ENCODE measurements around the gene STOM. TPM values are rescaled to one million over a fixed set of nuclear protein-coding genes. Genes with fewer than 3 reads are reported as not detected.
"Not testable (repeated sequence)": the region's sequence is repeated elsewhere in the genome, so short reads cannot be mapped to it uniquely, and the experiment has no call there.

STOM gene
- total RNA-seq, 2 donors from 2014 or later: 59.9 to 70.5 TPM

GRCh38 chr9:121399126-121399882 lies 29.3 kb upstream of the STOM start:
- H3K36me3 ChIP-seq (replicated peaks in 1 of 2; ENCODE audit: insufficient read depth in 1 of 2, low read depth in 2 of 2): no peaks in the 10 kb centered on the region
- no peak overlapping the region for H3K4me3 ChIP-seq
- intact Hi-C loops (cut with DNase I): no loop called here
- no peak for TF ChIP-seq POLR2A (IDR thresholded peaks at IDR 0.05)
- TF ChIP-seq CTCF (IDR thresholded peaks at IDR 0.05): no peak
- WGBS, 2 donors: 71 to 74% methylated on average over 4 of the region's 4 CpGs
- H3K27me3 ChIP-seq: no peaks in the 10 kb centered on the region
- ATAC-seq (no peak), DNase-seq (no peak)
- no peaks in the 10 kb centered on the region for H3K9me3 ChIP-seq
- no peaks in the 10 kb centered on the region for H3K4me1 ChIP-seq
- no peak overlapping the region for H3K27ac ChIP-seq

GRCh38 chr9:121398374-121398773 lies 28.3 kb upstream of the STOM start:
- 78 to 83% methylated on average over 4 to 5 of the region's 5 CpGs for WGBS, 2 donors
- no peak for ATAC-seq
- Histone ChIP-seq H3K36me3 (replicated peaks in 1 of 2; ENCODE audit: insufficient read depth in 1 of 2, low read depth in 2 of 2) (no peaks in the 10 kb centered on the region), H3K4me3 (no peak overlapping the region), H3K27ac (no peak overlapping the region), H3K4me1 (no peaks in the 10 kb centered on the region), H3K9me3 (no peaks in the 10 kb centered on the region), H3K27me3 (no peaks in the 10 kb centered on the region)
- intact Hi-C loops (cut with DNase I): no loop called here
- no peak for DNase-seq
- no peak for TF ChIP-seq POLR2A (IDR thresholded peaks at IDR 0.05)
- TF ChIP-seq CTCF (IDR thresholded peaks at IDR 0.05): no peak

- intact Hi-C loops (cut with DNase I); H3K36me3 ChIP-seq (replicated peaks in 1 of 2; ENCODE audit: insufficient read depth in 1 of 2, low read depth in 2 of 2); ATAC-seq; DNase-seq; H3K4me3 ChIP-seq; H3K27me3 ChIP-seq; H3K27ac ChIP-seq; H3K9me3 ChIP-seq; H3K4me1 ChIP-seq: not testable (repeated sequence)
- WGBS, 2 donors: 95% methylated on average over 1 of the region's 1 CpG
These were observed 27.2 kb upstream of the STOM start for GRCh38 chr9:121397277-121397676.

- Histone ChIP-seq H3K27me3 (no peaks in the 10 kb centered on the region), H3K27ac (no peak overlapping the region), H3K36me3 (replicated peaks in 1 of 2; ENCODE audit: insufficient read depth in 1 of 2, low read depth in 2 of 2) (no peaks in the 10 kb centered on the region), H3K4me3 (no peak overlapping the region), H3K9me3 (no peaks in the 10 kb centered on the region), H3K4me1 (no peaks in the 10 kb centered on the region)
- intact Hi-C loops (cut with DNase I): no loop called here
- DNase-seq (no peak), ATAC-seq (no peak)
- TF ChIP-seq CTCF (IDR thresholded peaks at IDR 0.05): no peak
- TF ChIP-seq POLR2A (IDR thresholded peaks at IDR 0.05): no peak
These were observed 25.5 kb upstream of the STOM start for GRCh38 chr9:121395558-121395957.

- ATAC-seq: no peak
- intact Hi-C loops (cut with DNase I): no loop called here
- TF ChIP-seq POLR2A (IDR thresholded peaks at IDR 0.05) (no peak), CTCF (IDR thresholded peaks at IDR 0.05) (no peak)
These were observed 24.2 kb upstream of the STOM start for GRCh38 chr9:121394292-121394691.

More at GRCh38 chr9:121394292-121394691, 24.2 kb upstream of the STOM start:
- no peaks in the 10 kb centered on the region for H3K27me3 ChIP-seq
- no peaks in the 10 kb centered on the region for H3K4me1 ChIP-seq
- DNase-seq: no peak
- H3K27ac ChIP-seq: no peak overlapping the region
- no peak overlapping the region for H3K4me3 ChIP-seq
- no peaks in the 10 kb centered on the region for H3K36me3 ChIP-seq (replicated peaks in 1 of 2; ENCODE audit: insufficient read depth in 1 of 2, low read depth in 2 of 2)
- H3K9me3 ChIP-seq: no peaks in the 10 kb centered on the region
- WGBS, 2 donors: 79 to 89% methylated on average over 3 of the region's 3 CpGs

All from body of pancreas (tissue), 4 donors.